Suppressor macrophage (primary cell): Measurements from ENCODE around the gene FYTTD1.
A peak's percentile ranks its signal among the peaks of the same experiment; 100 is the strongest.

Experiments
- DNase-seq, 4 experiments: peaks; one replicate each; pipeline ENCODE4 v3.0.0-alpha.2; 2020 to 2022

Gene FYTTD1

DNA sequence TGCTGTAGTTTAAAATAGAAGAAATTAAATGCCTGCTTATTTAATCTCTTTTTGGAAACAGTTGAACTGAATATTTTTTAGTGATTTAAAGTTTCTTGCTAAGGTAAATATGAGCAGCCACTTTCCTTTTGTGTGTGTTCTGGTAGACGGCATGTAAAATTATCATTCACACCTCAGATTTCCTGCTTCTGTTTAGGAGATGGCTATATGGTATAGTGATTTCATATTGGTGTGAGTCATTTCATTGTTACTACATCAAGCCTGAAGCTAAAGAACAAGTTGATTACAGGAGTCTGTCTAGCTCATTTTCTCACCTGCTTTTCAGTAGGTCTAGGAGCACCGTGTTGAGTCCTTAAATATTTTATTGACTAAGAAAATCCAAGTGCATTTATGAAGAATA, 43.6 kb downstream of the FYTTD1 start:
- DNase-seq: peak in 3 of 4 experiments; percentile 11 to 58 (median 44)

DNA sequence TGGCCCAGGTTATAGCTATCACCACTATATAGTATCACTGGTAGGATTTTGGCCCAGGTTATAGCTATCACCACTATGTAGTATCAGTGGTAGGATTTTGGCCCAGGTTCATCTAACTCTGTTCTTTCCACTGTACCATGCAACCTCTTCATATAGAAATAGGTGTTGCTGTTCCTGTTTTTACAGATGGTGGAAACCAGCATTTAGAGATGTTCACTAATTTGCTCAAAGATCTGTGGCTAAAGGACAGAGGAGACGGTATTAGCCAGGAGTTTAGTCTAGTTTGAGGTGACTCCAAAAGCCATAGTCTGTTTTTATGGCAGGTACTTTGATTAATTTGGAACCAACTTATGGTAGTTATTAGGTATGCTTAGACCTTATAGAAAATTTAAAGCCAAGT, 44.4 kb downstream of the FYTTD1 start:
- no peak for DNase-seq

DNA sequence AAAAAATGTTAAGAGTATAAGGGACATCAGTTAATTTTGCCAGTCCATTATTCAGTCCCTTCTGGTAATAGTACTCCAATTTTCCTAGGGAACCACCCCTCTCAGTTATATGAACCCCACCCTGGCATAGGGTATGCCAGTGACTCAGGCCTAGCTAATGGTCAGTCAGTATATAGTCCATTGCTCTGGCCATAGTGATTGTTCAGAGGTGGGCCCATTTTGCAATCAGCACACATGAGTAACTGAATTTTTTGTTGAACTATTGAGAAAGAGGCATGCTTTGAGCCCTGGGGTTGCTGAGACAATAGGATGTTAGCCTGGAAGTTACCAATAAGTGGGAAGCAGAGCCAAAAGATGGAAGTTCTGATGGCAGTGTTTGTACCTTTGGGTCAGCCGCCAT, 45.5 kb downstream of the FYTTD1 start:
- peak; percentile 42 to 74 (median 52) for DNase-seq

- DNase-seq: no peak
Measured at GRCh38 chr3:197796087-197796486, 46.4 kb downstream of the FYTTD1 start.

- no peak for DNase-seq
Measured at GRCh38 chr3:197798863-197799262, 49.2 kb downstream of the FYTTD1 start.

DNA sequence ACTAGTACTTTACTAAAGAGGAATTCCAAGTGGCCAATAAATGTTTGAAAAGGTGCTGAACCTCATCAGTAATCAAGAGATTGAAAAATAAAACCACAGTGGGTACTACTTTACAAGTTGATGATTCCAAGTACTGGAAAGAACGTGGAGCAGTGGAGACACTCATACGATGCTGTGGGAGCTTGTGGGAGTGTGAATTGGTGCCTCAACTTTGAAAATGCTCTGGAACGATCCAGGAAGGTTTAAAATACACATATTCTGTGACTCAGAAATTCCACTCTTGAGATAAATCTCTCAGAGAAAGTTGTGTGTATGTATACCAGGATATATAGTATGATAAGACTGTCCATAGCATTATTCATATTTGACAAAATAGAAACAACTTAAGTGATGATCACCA, 50.7 kb downstream of the FYTTD1 start:
- DNase-seq: no peak

GRCh38 chr3:197801891-197802778, 52.5 kb downstream of the FYTTD1 start:
- peak; percentile 63 to 78 (median 68) for DNase-seq

DNA sequence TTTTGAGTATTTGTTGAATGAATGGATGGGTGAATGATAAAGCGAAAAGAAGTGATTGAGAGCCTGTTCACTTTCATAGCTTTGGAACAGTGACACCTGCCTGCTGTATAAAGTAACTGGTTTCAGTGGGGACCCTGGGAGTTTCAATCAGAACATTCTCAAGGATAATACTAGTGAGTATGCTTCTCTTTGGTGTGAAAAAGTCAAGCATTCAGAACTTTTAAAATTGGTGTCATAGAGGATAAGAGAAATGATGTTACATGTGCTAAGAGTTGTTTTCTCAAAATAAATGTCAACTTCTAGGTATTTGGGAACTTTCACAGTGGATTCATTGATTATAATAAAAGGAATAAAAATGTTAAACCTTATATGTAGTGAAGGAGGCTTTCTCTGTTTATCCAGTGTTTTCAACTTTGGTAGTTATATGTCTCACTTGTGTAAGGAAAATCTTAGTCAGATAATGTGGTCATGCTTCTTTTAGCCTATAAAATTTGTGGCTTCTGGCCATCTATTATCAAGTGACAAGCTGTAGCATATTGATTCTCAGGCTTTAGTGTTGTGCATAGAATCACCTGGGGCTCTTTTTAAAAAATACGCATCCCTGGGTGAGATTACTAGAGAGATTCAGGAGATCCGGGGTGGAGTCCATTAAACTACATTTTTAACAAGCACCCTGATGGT, 53.2 kb downstream of the FYTTD1 start:
- DNase-seq: no peak

GRCh38 chr3:197804511-197804910, 54.8 kb downstream of the FYTTD1 start:
- DNase-seq: no peak

GRCh38 chr3:197807969-197808587, 58.4 kb downstream of the FYTTD1 start:
- no peak for DNase-seq

GRCh38 chr3:197809356-197810020, 59.8 kb downstream of the FYTTD1 start:
- DNase-seq: peak in 2 of 4 experiments; percentile 28 to 35

- DNase-seq: no peak
Measured at GRCh38 chr3:197810901-197811300, 61.2 kb downstream of the FYTTD1 start.

- peak; percentile 81 to 89 (median 82) for DNase-seq
Measured at GRCh38 chr3:197811343-197811742, 61.7 kb downstream of the FYTTD1 start.

DNA sequence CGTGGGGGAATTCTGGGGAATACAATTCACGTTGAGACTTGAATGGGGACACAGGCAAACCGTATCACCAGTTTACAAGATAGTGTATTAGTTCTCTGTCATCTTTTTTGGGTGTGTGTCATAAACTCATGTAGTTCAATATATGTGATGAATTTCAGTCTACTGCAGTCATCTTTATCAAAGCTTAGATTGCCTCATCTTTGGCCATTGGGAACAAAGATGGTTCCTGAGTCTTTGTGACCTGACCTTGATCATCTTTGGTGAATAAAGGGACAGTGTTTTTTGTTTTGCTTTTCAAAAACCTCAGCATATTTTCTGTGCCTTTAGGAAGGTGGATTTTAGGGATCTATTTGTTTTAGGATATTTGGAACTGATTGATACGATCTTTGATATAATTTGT, 64.7 kb downstream of the FYTTD1 start:
- no peak for DNase-seq

DNA sequence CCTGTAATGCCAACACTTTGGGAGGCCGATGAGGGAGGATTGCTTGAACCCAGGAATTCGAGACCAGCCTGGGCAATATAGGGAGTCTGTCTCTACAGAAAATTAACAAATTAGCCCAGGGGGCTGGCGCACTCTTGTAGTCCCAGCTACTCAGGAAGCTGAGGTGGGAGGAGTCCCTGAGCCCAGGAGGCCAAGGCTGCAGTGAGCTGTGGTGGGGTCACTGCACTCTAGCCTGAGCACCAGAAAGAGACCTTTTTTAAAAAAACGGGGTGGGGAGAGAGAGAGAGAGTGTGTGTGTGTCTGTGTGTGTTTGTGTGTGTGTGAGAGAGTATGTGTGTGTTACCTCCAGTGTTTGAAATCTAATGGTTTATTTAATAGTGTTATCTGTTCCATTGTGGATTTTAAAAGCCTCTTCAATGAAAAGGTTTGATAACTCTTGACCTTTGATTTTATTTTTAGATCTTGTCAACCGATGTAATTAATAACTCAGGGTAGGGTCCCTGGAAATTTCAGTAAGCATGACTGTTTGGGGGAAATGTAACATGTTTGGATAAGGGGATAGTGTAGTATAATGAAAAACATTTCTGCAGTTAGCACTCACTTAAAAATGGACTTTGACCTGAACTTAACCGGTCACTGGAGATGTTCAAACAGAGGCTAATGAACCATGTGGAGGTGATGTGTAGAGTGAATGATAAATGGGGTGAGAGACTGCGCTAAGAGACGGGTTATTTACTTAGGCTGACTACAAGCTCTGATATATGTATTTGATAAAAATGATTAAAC, 71.1 kb downstream of the FYTTD1 start:
- DNase-seq: no peak

DNA sequence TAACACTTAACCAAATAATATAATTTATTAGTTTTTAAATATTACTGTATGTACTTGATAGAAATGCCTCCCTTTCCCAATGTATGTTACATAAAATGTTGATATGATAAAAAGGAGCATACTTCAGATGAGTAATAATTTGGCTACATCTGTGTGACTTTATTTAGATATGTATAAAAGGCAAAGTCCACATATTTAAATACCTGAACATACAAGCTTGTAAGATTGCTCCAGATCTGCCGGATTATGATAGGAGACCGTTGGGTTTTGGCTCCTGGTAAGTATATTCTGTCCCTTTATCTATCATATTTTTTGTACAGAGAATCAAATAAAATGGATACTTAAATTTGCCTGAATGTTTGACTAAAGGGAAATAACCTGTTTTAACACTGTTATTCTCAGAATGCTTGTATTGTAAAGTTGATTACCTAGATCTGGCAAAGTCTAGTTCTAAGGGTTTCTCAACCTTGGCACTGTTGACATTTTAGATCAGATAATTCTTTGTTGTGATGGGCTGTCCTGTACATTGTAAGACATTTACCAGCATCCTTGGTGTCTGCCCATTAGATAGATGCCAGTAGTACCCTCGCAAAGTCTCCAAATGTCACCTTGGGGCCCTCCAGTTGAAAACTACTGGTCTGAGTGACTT, 79.8 kb downstream of the FYTTD1 start:
- DNase-seq: no peak

DNA sequence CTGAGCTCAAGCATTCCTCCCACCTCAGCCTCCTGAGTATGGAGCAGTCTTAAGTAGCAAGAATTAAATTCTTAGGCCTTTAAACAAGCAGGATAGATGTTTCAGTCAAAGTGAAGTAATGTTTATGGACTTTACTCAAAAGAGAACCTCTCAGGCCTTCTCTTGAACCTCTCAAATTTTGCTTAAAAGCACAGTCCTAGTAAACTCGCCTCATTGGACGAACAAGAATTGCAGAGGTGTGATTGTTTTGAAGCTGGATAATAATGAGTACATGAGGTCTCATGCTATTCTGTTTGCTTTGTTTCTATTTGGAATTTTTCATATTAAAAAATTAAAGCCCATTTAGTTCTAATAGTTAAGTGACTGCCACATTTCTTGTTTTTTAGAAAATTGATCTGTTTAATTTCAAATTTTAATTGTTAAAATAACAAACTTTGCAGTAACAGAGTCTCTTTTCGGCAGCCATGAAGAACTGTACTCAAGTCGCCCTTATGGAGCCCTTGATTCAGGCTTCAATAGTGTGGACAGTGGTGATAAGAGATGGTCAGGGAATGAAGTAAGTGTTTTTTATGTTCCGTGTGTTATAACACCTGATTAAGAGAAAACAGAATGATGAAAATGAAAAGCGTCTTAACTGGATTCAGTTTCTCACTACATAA, 80.8 kb downstream of the FYTTD1 start:
- DNase-seq: no peak

DNA sequence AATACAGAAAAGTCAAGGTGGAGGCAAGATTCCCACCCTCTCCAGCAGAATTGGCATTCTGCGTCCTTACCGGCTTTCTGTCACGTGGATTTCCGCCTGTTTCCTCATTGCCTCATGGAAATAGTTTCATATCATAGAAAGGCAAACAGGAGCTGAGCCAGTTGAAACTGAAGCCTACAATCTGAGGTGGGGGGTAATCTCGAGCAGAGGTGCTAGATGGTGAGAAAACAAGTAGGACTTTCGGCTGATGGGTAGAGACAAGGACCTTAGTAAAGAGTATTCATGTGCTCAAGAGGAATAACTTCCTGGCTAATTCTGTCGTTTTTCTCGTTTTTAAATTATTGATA, 81.3 kb downstream of the FYTTD1 start:
- no peak for DNase-seq

GRCh38 chr3:197833930-197834715, 84.4 kb downstream of the FYTTD1 start:
- DNase-seq: no peak

DNA sequence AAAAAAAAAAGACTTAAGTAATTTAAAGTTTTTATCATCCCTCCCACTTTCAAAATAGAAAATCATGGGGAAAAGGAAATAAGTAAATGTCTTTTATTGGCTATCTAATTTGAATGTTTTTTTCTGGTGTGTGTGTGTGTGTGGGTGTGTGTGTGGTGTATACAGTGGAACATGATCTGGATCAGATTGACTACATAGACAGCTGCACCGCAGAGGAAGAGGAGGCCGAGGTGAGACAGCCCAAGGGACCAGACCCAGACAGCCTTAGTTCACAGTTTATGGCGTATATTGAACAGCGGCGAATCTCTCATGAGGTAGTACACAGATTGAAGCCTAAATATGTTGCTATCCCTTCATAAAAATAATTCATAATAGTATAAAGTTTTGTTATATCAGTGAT, 85.8 kb downstream of the FYTTD1 start:
- DNase-seq: no peak
